Activated CD8-positive, alpha-beta memory T cell treated with anti-CD3 and anti-CD28 coated beads, Interleukin-2, amount 10 ng/mL, durations not matched to agents 7 days and 5 days (primary cell): ENCODE data around the gene DAZ2. TPM values are rescaled to one million over a fixed set of nuclear protein-coding genes. Genes with fewer than 3 reads are reported as not detected.
"Not testable (repeated sequence)": the region's sequence is repeated elsewhere in the genome, so short reads cannot be mapped to it uniquely, and the experiment has no call there.

ENCODE experiments used
- ATAC-seq: fragments of 150-1000 bp; cut with Tn5 transposase; one replicate; pipeline ENCODE4 v1.10.0; 2021; ENCODE audit warnings: moderate library complexity
- CTCF ChIA-PET: fragments of 350-600 bp; sonication (Branson Sonifier 250); formaldehyde crosslinking; loops from one replicate; lab custom pipeline; 2021; ENCODE audit warnings: antibody characterized with exemption; lab: Charles Lee
- DNase-seq: peaks from one replicate; pipeline ENCODE4 v3.0.0-alpha.2; 2020
- H3K27ac Mint-ChIP-seq: one replicate; pipeline ENCODE4 v1.8.0; 2021; ENCODE audit warnings: mild to moderate bottlenecking, mixed read lengths
- H3K27me3 Mint-ChIP-seq: one replicate; pipeline ENCODE4 v1.8.0; 2021; ENCODE audit warnings: mixed read lengths
- H3K36me3 Mint-ChIP-seq: one replicate; pipeline ENCODE4 v1.8.0; 2021; ENCODE audit warnings: mild to moderate bottlenecking, mixed read lengths
- H3K4me1 Mint-ChIP-seq: one replicate; pipeline ENCODE4 v1.8.0; 2021; ENCODE audit warnings: mixed read lengths
- H3K4me3 Mint-ChIP-seq: one replicate; pipeline ENCODE4 v1.8.0; 2021; ENCODE audit warnings: mild to moderate bottlenecking, moderate library complexity, mixed read lengths
- H3K9me3 Mint-ChIP-seq: one replicate; pipeline ENCODE4 v1.8.0; 2022; ENCODE audit warnings: low read depth, mixed read lengths
- total RNA-seq, 2 experiments: library from RNA; stranded (reverse); gene quantifications; one replicate each; pipeline ENCODE4 v1.2.3, GENCODE V29; 2021

Gene DAZ2, protein sequence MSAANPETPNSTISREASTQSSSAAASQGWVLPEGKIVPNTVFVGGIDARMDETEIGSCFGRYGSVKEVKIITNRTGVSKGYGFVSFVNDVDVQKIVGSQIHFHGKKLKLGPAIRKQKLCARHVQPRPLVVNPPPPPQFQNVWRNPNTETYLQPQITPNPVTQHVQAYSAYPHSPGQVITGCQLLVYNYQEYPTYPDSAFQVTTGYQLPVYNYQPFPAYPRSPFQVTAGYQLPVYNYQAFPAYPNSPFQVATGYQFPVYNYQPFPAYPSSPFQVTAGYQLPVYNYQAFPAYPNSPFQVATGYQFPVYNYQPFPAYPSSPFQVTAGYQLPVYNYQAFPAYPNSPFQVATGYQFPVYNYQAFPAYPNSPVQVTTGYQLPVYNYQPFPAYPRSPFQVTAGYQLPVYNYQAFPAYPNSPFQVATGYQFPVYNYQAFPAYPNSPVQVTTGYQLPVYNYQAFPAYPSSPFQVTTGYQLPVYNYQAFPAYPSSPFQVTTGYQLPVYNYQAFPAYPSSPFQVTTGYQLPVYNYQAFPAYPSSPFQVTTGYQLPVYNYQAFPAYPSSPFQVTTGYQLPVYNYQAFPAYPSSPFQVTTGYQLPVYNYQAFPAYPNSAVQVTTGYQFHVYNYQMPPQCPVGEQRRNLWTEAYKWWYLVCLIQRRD
- not detected for total RNA-seq

GRCh38 chrY:23219233-23219632, at the start of gene DAZ2:
DAZ2 (plus strand) TSS chrY:23219533; CDS start chrY:23219741, 208 bp downstream.
- H3K4me1 Mint-ChIP-seq, CTCF ChIA-PET, H3K36me3 Mint-ChIP-seq, H3K4me3 Mint-ChIP-seq, ATAC-seq, DNase-seq, H3K27ac Mint-ChIP-seq, H3K27me3 Mint-ChIP-seq, H3K9me3 Mint-ChIP-seq: not testable (repeated sequence)

GRCh38 chrY:23198908-23199307, 20.4 kb upstream of the DAZ2 start, which contains the start of gene DAZ1:
DAZ1 (minus strand) TSS chrY:23199008; CDS start chrY:23198800, 208 bp downstream.
- H3K4me3 Mint-ChIP-seq, H3K27ac Mint-ChIP-seq, ATAC-seq, H3K36me3 Mint-ChIP-seq, H3K4me1 Mint-ChIP-seq, H3K9me3 Mint-ChIP-seq, H3K27me3 Mint-ChIP-seq, CTCF ChIA-PET, DNase-seq: not testable (repeated sequence)

DNA sequence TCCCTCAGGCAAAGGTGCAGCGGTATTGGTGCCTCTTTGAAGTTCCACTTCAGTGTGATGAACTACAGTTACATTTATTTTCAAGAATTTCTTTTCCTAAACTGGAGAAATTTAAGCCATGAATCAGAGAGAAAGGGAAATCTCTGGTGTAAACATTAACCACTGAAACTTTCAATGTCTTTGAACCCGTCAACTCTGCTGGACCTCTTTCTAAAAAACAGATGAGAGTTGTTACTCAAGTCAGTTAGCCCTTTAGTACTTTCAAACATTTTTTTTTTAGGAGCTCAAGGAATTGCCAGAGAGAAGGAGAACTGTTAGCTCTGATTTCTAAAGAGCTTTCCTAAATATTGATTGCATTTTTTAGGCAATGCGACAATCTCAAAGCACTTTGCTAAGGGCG, 11.9 kb upstream of the DAZ2 start:
- H3K27me3 Mint-ChIP-seq, ATAC-seq, DNase-seq, H3K4me1 Mint-ChIP-seq, H3K9me3 Mint-ChIP-seq, CTCF ChIA-PET, H3K36me3 Mint-ChIP-seq, H3K4me3 Mint-ChIP-seq, H3K27ac Mint-ChIP-seq: not testable (repeated sequence)

DNA sequence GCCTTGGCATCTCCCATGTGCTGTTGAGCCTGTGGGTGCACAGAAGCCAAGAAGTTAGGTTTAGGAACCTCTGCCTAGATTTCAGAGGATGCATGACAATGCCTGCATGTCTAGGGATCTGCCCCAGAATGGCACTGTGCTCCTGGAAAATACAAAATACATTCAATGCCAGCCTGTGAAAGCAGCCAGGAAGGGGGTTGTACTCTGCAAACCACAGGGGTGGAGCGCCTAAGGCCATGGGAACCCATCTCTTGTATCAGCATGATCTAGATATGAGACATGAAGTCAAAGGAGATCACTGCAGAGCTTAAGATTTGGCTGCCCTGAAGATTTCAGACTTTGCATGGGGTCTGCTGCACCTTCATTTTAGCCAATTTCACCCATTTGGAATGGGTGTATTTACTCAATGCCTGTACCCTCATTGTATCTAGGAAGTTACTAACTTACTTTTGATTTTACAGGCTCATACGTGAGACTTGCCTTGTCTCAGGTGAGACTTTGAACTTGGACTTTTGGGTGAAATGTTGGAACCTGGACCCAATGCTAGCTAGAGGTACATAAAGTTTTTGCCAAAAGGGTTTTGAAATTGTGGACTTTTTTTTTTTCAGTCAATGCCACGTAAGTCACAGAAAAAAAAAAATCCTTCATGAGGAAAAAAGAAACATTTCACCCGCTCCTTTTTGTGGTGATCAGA, 9.4 kb upstream of the DAZ2 start:
- ATAC-seq, H3K27ac Mint-ChIP-seq, CTCF ChIA-PET, H3K27me3 Mint-ChIP-seq, DNase-seq, H3K36me3 Mint-ChIP-seq, H3K4me3 Mint-ChIP-seq, H3K4me1 Mint-ChIP-seq, H3K9me3 Mint-ChIP-seq: not testable (repeated sequence)

- H3K4me3 Mint-ChIP-seq, H3K9me3 Mint-ChIP-seq, H3K27ac Mint-ChIP-seq, CTCF ChIA-PET, H3K27me3 Mint-ChIP-seq, ATAC-seq, H3K36me3 Mint-ChIP-seq, H3K4me1 Mint-ChIP-seq, DNase-seq: not testable (repeated sequence)
These were observed 8.7 kb upstream of the DAZ2 start for GRCh38 chrY:23210681-23211080.

Other genes starting within 250 kb of the DAZ2 start
- gene BPY2, start 235.3 kb upstream of the DAZ2 start, total RNA-seq: not detected
- not detected for gene DAZ1, start 20.5 kb upstream of the DAZ2 start, total RNA-seq